Measurements from ENCODE around the gene RAPGEF6.
"Not testable (repeated sequence)": the region's sequence is repeated elsewhere in the genome, so short reads cannot be mapped to it uniquely, and the experiment has no call there.

RAPGEF6 gene

GRCh38 chr5:131682175-131682574, 47.1 kb upstream of the RAPGEF6 start:
- no peak overlapping the region for H3K27ac ChIP-seq (ENCODE audit: poor library complexity, severe bottlenecking)
- DNase-seq (ENCODE audit: low spot score): no peak
- no peak for TF ChIP-seq CTCF (IDR thresholded peaks at IDR 0.05; ENCODE audit: poor library complexity, severe bottlenecking)
- peaks cover 50% of the 10 kb centered on the region for H3K36me3 ChIP-seq (ENCODE audit: low read depth)
- ATAC-seq (ENCODE audit: low read depth): no peak
- no peak overlapping the region for H3K4me3 ChIP-seq (ENCODE audit: severe bottlenecking)
- H3K4me1 ChIP-seq (ENCODE audit: insufficient read depth, poor library complexity, severe bottlenecking): no peaks in the 10 kb centered on the region
- no peaks in the 10 kb centered on the region for H3K27me3 ChIP-seq (ENCODE audit: insufficient read depth, poor library complexity, severe bottlenecking)
- no peaks in the 10 kb centered on the region for H3K9me3 ChIP-seq (ENCODE audit: severe bottlenecking)

- H3K9me3 ChIP-seq (ENCODE audit: severe bottlenecking): no peaks in the 10 kb centered on the region
- ATAC-seq (ENCODE audit: low read depth) (no peak), DNase-seq (ENCODE audit: low spot score) (no peak)
- H3K36me3 ChIP-seq (ENCODE audit: low read depth): peaks cover 65% of the 10 kb centered on the region
- no peak for TF ChIP-seq CTCF (IDR thresholded peaks at IDR 0.05; ENCODE audit: poor library complexity, severe bottlenecking)
- H3K27ac ChIP-seq (ENCODE audit: poor library complexity, severe bottlenecking): no peak overlapping the region
- H3K4me3 ChIP-seq (ENCODE audit: severe bottlenecking): no peak overlapping the region
- H3K4me1 ChIP-seq (ENCODE audit: insufficient read depth, poor library complexity, severe bottlenecking): no peaks in the 10 kb centered on the region
- H3K27me3 ChIP-seq (ENCODE audit: insufficient read depth, poor library complexity, severe bottlenecking): no peaks in the 10 kb centered on the region
These were observed 44.9 kb upstream of the RAPGEF6 start for GRCh38 chr5:131679911-131680310.

- not testable (repeated sequence) for DNase-seq (ENCODE audit: low spot score); H3K27ac ChIP-seq (ENCODE audit: poor library complexity, severe bottlenecking); H3K9me3 ChIP-seq (ENCODE audit: severe bottlenecking); H3K4me3 ChIP-seq (ENCODE audit: severe bottlenecking); H3K27me3 ChIP-seq (ENCODE audit: insufficient read depth, poor library complexity, severe bottlenecking); H3K4me1 ChIP-seq (ENCODE audit: insufficient read depth, poor library complexity, severe bottlenecking); ATAC-seq (ENCODE audit: low read depth)
- peaks cover 65% of the 10 kb centered on the region for H3K36me3 ChIP-seq (ENCODE audit: low read depth)
These were observed 43.2 kb upstream of the RAPGEF6 start for GRCh38 chr5:131678273-131678672.

GRCh38 chr5:131677115-131677514, 42.1 kb upstream of the RAPGEF6 start:
- H3K9me3 ChIP-seq (ENCODE audit: severe bottlenecking): no peaks in the 10 kb centered on the region
- no peak overlapping the region for H3K4me3 ChIP-seq (ENCODE audit: severe bottlenecking)
- ATAC-seq (ENCODE audit: low read depth) (no peak), DNase-seq (ENCODE audit: low spot score) (no peak)
- H3K4me1 ChIP-seq (ENCODE audit: insufficient read depth, poor library complexity, severe bottlenecking): no peaks in the 10 kb centered on the region
- H3K36me3 ChIP-seq (ENCODE audit: low read depth): peaks cover 65% of the 10 kb centered on the region
- no peak overlapping the region for H3K27ac ChIP-seq (ENCODE audit: poor library complexity, severe bottlenecking)
- TF ChIP-seq CTCF (IDR thresholded peaks at IDR 0.05; ENCODE audit: poor library complexity, severe bottlenecking): no peak
- H3K27me3 ChIP-seq (ENCODE audit: insufficient read depth, poor library complexity, severe bottlenecking): no peaks in the 10 kb centered on the region

DNA sequence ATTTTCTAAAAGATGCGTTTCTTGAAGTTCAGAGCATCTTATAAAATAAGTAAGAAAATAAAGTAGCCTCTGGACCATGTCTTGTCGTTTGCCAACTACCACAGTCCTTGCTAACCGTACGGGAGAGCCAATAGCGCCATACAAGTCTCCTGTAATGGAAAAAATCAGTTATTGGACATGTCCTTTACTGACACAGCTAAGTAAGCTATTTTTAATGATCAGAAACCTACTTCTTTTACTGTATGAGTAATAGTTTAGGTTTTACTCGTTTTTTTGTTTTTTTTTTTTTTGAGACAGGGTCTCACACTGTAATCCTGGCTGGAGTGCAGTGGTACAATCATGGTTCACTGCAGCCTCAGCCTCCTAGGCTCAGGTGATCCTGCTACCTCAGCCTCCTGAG, 37.7 kb upstream of the RAPGEF6 start:
- no peak for DNase-seq (ENCODE audit: low spot score)
- no peaks in the 10 kb centered on the region for H3K27me3 ChIP-seq (ENCODE audit: insufficient read depth, poor library complexity, severe bottlenecking)
- H3K9me3 ChIP-seq (ENCODE audit: severe bottlenecking): no peaks in the 10 kb centered on the region
- no peak for ATAC-seq (ENCODE audit: low read depth)
- H3K27ac ChIP-seq (ENCODE audit: poor library complexity, severe bottlenecking): no peak overlapping the region
- no peak overlapping the region for H3K4me3 ChIP-seq (ENCODE audit: severe bottlenecking)
- H3K36me3 ChIP-seq (ENCODE audit: low read depth): peaks cover 73% of the 10 kb centered on the region
- no peaks in the 10 kb centered on the region for H3K4me1 ChIP-seq (ENCODE audit: insufficient read depth, poor library complexity, severe bottlenecking)
- no peak for TF ChIP-seq CTCF (IDR thresholded peaks at IDR 0.05; ENCODE audit: poor library complexity, severe bottlenecking)

All from RWPE2 (cell line).